Trophoblast cell (in vitro differentiated cells and primary cell): Measurements from ENCODE around the gene BATF3. TPM values are rescaled to one million over a fixed set of nuclear protein-coding genes. Genes with fewer than 3 reads are reported as not detected.

Experiments
- DNase-seq, 2 donors: peaks; one replicate each; pipeline ENCODE4 v3.0.0-alpha.2; 2016
- H2AFZ ChIP-seq: 2 replicates; pipeline ENCODE4 v1.6.1; 2013; ENCODE audit warnings: low read length, moderate library complexity, mild to moderate bottlenecking; ENCODE audit not compliant: insufficient read depth, poor library complexity
- H2AK5ac ChIP-seq: 2 replicates; pipeline ENCODE4 v1.6.1; 2013; ENCODE audit warnings: mild to moderate bottlenecking, low read length
- H2BK120ac ChIP-seq: 2 replicates; pipeline ENCODE4 v1.6.1; 2013; ENCODE audit warnings: low read length, mild to moderate bottlenecking, moderate library complexity; ENCODE audit not compliant: insufficient read depth, poor library complexity
- H2BK12ac ChIP-seq: 2 replicates; pipeline ENCODE4 v1.6.1; 2013; ENCODE audit warnings: mild to moderate bottlenecking, low read length, moderate library complexity
- H2BK5ac ChIP-seq: 2 replicates; pipeline ENCODE4 v1.6.1; 2013; ENCODE audit warnings: low read length, low read depth, moderate library complexity, mild to moderate bottlenecking; ENCODE audit not compliant: poor library complexity
- H3K14ac ChIP-seq: 2 replicates; pipeline ENCODE4 v1.6.1; 2013; ENCODE audit warnings: mild to moderate bottlenecking, low read length
- H3K18ac ChIP-seq: 2 replicates; pipeline ENCODE4 v1.6.1; 2013; ENCODE audit warnings: mild to moderate bottlenecking, low read length
- H3K23ac ChIP-seq: 2 replicates; pipeline ENCODE4 v1.6.1; 2013; ENCODE audit warnings: low read length
- H3K27ac ChIP-seq: 2 replicates; pipeline ENCODE4 v1.5.1; 2013; ENCODE audit warnings: low read depth, mild to moderate bottlenecking, inconsistent platforms, low read length, moderate library complexity
- H3K27me3 ChIP-seq: 2 replicates; pipeline ENCODE4 v1.6.1; 2013; ENCODE audit warnings: inconsistent platforms, mild to moderate bottlenecking, low read length, moderate library complexity; ENCODE audit not compliant: insufficient read depth
- H3K36me3 ChIP-seq, 2 experiments: 1 replicate in 1 of 2; 2 replicates in 1 of 2; pipeline ENCODE4 v1.6.1; 2013; ENCODE audit warnings: low read length in 2 of 2, mild to moderate bottlenecking in 2 of 2, moderate library complexity in 1 of 2; ENCODE audit not compliant: insufficient read depth in 2 of 2, control insufficient read depth in 1 of 2
- H3K4ac ChIP-seq: 2 replicates; pipeline ENCODE4 v1.6.1; 2013; ENCODE audit warnings: low read depth, mild to moderate bottlenecking, low read length, moderate library complexity
- H3K4me1 ChIP-seq, 2 experiments: 1 replicate in 1 of 2; 2 replicates in 1 of 2; pipeline ENCODE4 v1.6.1; 2013; ENCODE audit warnings: low read length in 2 of 2, mild to moderate bottlenecking in 2 of 2, moderate library complexity in 1 of 2; ENCODE audit not compliant: insufficient read depth in 2 of 2, control insufficient read depth in 1 of 2
- H3K4me2 ChIP-seq: 2 replicates; pipeline ENCODE4 v1.6.1; 2013; ENCODE audit warnings: inconsistent platforms, mild to moderate bottlenecking, low read length, moderate library complexity
- H3K4me3 ChIP-seq: 2 replicates; pipeline ENCODE4 v1.5.1; 2013; ENCODE audit warnings: mild to moderate bottlenecking, low read depth, low read length, inconsistent platforms
- H3K79me1 ChIP-seq: one replicate; pipeline ENCODE4 v1.6.1; 2013; ENCODE audit warnings: low read length
- H3K79me2 ChIP-seq: 2 replicates; pipeline ENCODE4 v1.6.1; 2013; ENCODE audit warnings: low read length, mild to moderate bottlenecking; ENCODE audit not compliant: control insufficient read depth, insufficient read depth, poor library complexity
- H3K9ac ChIP-seq: 2 replicates; pipeline ENCODE4 v1.6.1; 2013; ENCODE audit warnings: mild to moderate bottlenecking, low read length
- H3K9me3 ChIP-seq: 2 replicates; pipeline ENCODE4 v1.6.1; 2013; ENCODE audit warnings: low read depth, mild to moderate bottlenecking, control low read depth, inconsistent platforms, low read length; ENCODE audit not compliant: insufficient read depth
- H4K12ac ChIP-seq: 2 replicates; pipeline ENCODE4 v1.6.1; 2013; ENCODE audit warnings: low read depth, mild to moderate bottlenecking, low read length, moderate library complexity
- H4K8ac ChIP-seq: 2 replicates; pipeline ENCODE4 v1.6.1; 2013; ENCODE audit warnings: low read depth, mild to moderate bottlenecking, low read length, moderate library complexity
- H4K91ac ChIP-seq: one replicate; pipeline ENCODE4 v1.6.1; 2013; ENCODE audit warnings: low read depth, mild to moderate bottlenecking, low read length, moderate library complexity
- WGBS: extraction: QIAGEN DNeasy Blood & Tissue Kit; methylation state at CpG from one replicate; pipeline ENCODE4 v1.1.7; 2013; ENCODE audit warnings: missing lambda C conversion rate; ENCODE audit not compliant: insufficient read length, insufficient coverage; ENCODE audit errors: extremely low coverage; 5-methylcytosine and 5-hydroxymethylcytosine counted together
- polyA plus RNA-seq: library from polyadenylated mRNA; stranded (reverse); fragments of 200-250 nt; gene quantifications from 2 replicates; pipeline ENCODE4 v1.2.3, GENCODE V29; 2013

The BATF3 gene
- 1.3 and 1.6 TPM in 2 replicates for polyA plus RNA-seq

- Histone ChIP-seq H3K23ac (no peak within 1 kb of the TSS), H3K27ac (no peak within 1 kb of the TSS), H3K36me3 (no peaks in the 10 kb centered on the region), H3K9me3 (peaks cover 3% of the 10 kb centered on the region), H2BK12ac (no peak within 1 kb of the TSS), H2AFZ (no peak within 1 kb of the TSS), H3K4me3 (peak within 1 kb of the TSS; percentile 66), H4K8ac (no peak within 1 kb of the TSS), H4K12ac (no peak within 1 kb of the TSS), H2BK120ac (no peak within 1 kb of the TSS), H2BK5ac (no peak within 1 kb of the TSS), H3K79me1 (no peaks in the 10 kb centered on the region), H3K4ac (no peak within 1 kb of the TSS), H4K91ac (no peak within 1 kb of the TSS), H3K4me2 (peak within 1 kb of the TSS; percentile 92), H3K79me2 (no peaks in the 10 kb centered on the region), H3K4me1 (peaks cover 13 to 14% of the 10 kb centered on the region in 2 experiments), H3K9ac (no peak within 1 kb of the TSS), H2AK5ac (no peak within 1 kb of the TSS), H3K14ac (no peak within 1 kb of the TSS), H3K27me3 (peaks cover 37% of the 10 kb centered on the region), H3K18ac (no peak within 1 kb of the TSS)
- peak; percentile 67 to 70 for DNase-seq
- no CpG with 5 or more reads among the region's 79 CpGs for WGBS
These were observed at the start of gene BATF3 for GRCh38 chr1:212699625-212700222. BATF3 (minus strand) TSS chr1:212699840; CDS start chr1:212699762, 78 bp downstream.

- H4K91ac ChIP-seq: no peak overlapping the region
- H2BK120ac ChIP-seq: no peak overlapping the region
- H3K27ac ChIP-seq: no peak overlapping the region
- H2BK12ac ChIP-seq: no peak overlapping the region
- H3K4me2 ChIP-seq: no peak overlapping the region
- no peaks in the 10 kb centered on the region for H3K9me3 ChIP-seq
- no peak overlapping the region for H2BK5ac ChIP-seq
- H3K27me3 ChIP-seq: no peaks in the 10 kb centered on the region
- H3K14ac ChIP-seq: no peak overlapping the region
- no peak overlapping the region for H3K9ac ChIP-seq
- H4K12ac ChIP-seq: no peak overlapping the region
- no peak overlapping the region for H3K4ac ChIP-seq
- H4K8ac ChIP-seq: no peak overlapping the region
- no peak overlapping the region for H2AFZ ChIP-seq
- peaks cover 0 to 2% of the 10 kb centered on the region in 2 experiments for H3K4me1 ChIP-seq
- no peak overlapping the region for H3K4me3 ChIP-seq
- no peaks in the 10 kb centered on the region for H3K36me3 ChIP-seq
- no peaks in the 10 kb centered on the region for H3K79me1 ChIP-seq
- no peak for DNase-seq
- H2AK5ac ChIP-seq: no peak overlapping the region
- no peaks in the 10 kb centered on the region for H3K79me2 ChIP-seq
- no peak overlapping the region for H3K18ac ChIP-seq
- H3K23ac ChIP-seq: no peak overlapping the region
- no CpG with 5 or more reads among the region's 3 CpGs for WGBS
These were observed 46.9 kb upstream of the BATF3 start for GRCh38 chr1:212746546-212746945.

- Histone ChIP-seq H3K9ac (no peak overlapping the region), H3K4me3 (no peak overlapping the region), H3K4me1 (peaks cover 0 to 2% of the 10 kb centered on the region in 2 experiments), H3K23ac (no peak overlapping the region), H2BK5ac (no peak overlapping the region), H2AK5ac (no peak overlapping the region), H2BK120ac (no peak overlapping the region), H3K9me3 (no peaks in the 10 kb centered on the region), H4K91ac (no peak overlapping the region), H3K79me2 (no peaks in the 10 kb centered on the region), H3K4me2 (no peak overlapping the region), H3K36me3 (peaks cover 0 to 3% of the 10 kb centered on the region in 2 experiments), H3K79me1 (no peaks in the 10 kb centered on the region), H3K4ac (no peak overlapping the region), H4K12ac (no peak overlapping the region), H3K27me3 (no peaks in the 10 kb centered on the region), H3K27ac (no peak overlapping the region), H2AFZ (no peak overlapping the region), H3K18ac (no peak overlapping the region), H4K8ac (no peak overlapping the region), H2BK12ac (no peak overlapping the region), H3K14ac (no peak overlapping the region)
- DNase-seq: no peak
These were observed 45.7 kb upstream of the BATF3 start for GRCh38 chr1:212745303-212745702.

GRCh38 chr1:212743901-212744475 lies 44.3 kb upstream of the BATF3 start:
- Histone ChIP-seq H3K27ac (no peak overlapping the region), H3K9me3 (no peaks in the 10 kb centered on the region), H4K8ac (no peak overlapping the region), H3K4me1 (no peaks in the 10 kb centered on the region), H3K9ac (no peak overlapping the region), H3K36me3 (peaks cover 0 to 3% of the 10 kb centered on the region in 2 experiments), H3K23ac (no peak overlapping the region), H3K4ac (no peak overlapping the region), H4K12ac (no peak overlapping the region), H3K79me2 (no peaks in the 10 kb centered on the region), H4K91ac (no peak overlapping the region), H3K79me1 (no peaks in the 10 kb centered on the region), H3K14ac (no peak overlapping the region), H3K18ac (no peak overlapping the region), H2AFZ (no peak overlapping the region), H2BK12ac (no peak overlapping the region), H2BK120ac (no peak overlapping the region), H3K27me3 (no peaks in the 10 kb centered on the region), H2AK5ac (no peak overlapping the region), H3K4me3 (no peak overlapping the region), H2BK5ac (no peak overlapping the region), H3K4me2 (no peak overlapping the region)
- DNase-seq: no peak
- WGBS: no CpG with 5 or more reads among the region's 4 CpGs
